Uterus (tissue), 4 donors: Measurements from ENCODE around the gene FAM151A. TPM values are rescaled to one million over a fixed set of nuclear protein-coding genes. Genes with fewer than 3 reads are reported as not detected.

Experiments
- DNase-seq, 2 donors: peaks; one replicate each; pipeline ENCODE4 v3.0.0-alpha.2; 2019 to 2020
- H3K27ac ChIP-seq, 2 donors: fragments of 200-600 bp; sonication (generic); 1 replicate in 1 of 2; 2 replicates in 1 of 2; pipeline ENCODE4 v1.5.1; 2016 to 2018
- H3K27me3 ChIP-seq, 2 donors: fragments of 200-600 bp; sonication (generic); one replicate each; pipeline ENCODE4 v1.5.1; 2018 to 2019; ENCODE audit warnings: control low read depth in 1 of 2
- H3K36me3 ChIP-seq, 2 donors: fragments of 200-600 bp; sonication (generic); one replicate each; pipeline ENCODE4 v1.5.1; 2019; ENCODE audit warnings: control low read depth in 1 of 2
- H3K4me1 ChIP-seq, 2 donors: fragments of 200-600 bp; sonication (generic); one replicate each; pipeline ENCODE4 v1.5.1; 2018 to 2019; ENCODE audit warnings: control low read depth in 1 of 2
- H3K4me3 ChIP-seq, 2 donors: fragments of 200-600 bp; sonication (generic); 1 replicate in 1 of 2; 2 replicates in 1 of 2; pipeline ENCODE4 v1.5.1; 2018 to 2019; ENCODE audit warnings: mild to moderate bottlenecking in 1 of 2
- H3K9me3 ChIP-seq, 2 donors: fragments of 200-600 bp; sonication (generic); one replicate each; pipeline ENCODE4 v1.5.1; 2019; ENCODE audit warnings: control low read depth in 1 of 2
- POLR2A ChIP-seq, 2 donors: fragments of 450-650 bp; IDR thresholded peaks; one replicate each; pipeline ENCODE4 v1.6.1; 2016; ENCODE audit warnings: antibody characterized with exemption in 2 of 2, mild to moderate bottlenecking in 1 of 2, moderate library complexity in 1 of 2
- intact Hi-C: fragments of 100-400 bp; cut with DNase I; formaldehyde crosslinking; loops from one replicate; pipeline ENCODE4 v1.15.1; 2023; ENCODE audit warnings: low total_unique reads
- total RNA-seq, 4 donors: library from RNA; depleted of rRNA in 3 of 4; stranded (reverse); fragments of >200 nt in 3 of 4; gene quantifications; one replicate each; pipeline versions ENCODE4 v1.1.0 to v1.2.4, GENCODE V29; 2014 to 2023
- TF ChIP-seq, protein P1 (sequence below), 4 experiments: fragments of 200-600 bp in 2 of 4; fragments of 450-650 bp in 2 of 4; sonication (generic) in 2 of 4; IDR thresholded peaks; one replicate each; pipeline ENCODE4 v1.5.1; 2016 to 2019; ENCODE audit warnings: antibody characterized with exemption in 4 of 4, mild to moderate bottlenecking in 2 of 4, moderate library complexity in 1 of 4
- donor health status: DM: yes; HTN: yes; CAD: no.

FAM151A gene
- total RNA-seq, 4 donors from 2014 or later = not detected

DNA sequence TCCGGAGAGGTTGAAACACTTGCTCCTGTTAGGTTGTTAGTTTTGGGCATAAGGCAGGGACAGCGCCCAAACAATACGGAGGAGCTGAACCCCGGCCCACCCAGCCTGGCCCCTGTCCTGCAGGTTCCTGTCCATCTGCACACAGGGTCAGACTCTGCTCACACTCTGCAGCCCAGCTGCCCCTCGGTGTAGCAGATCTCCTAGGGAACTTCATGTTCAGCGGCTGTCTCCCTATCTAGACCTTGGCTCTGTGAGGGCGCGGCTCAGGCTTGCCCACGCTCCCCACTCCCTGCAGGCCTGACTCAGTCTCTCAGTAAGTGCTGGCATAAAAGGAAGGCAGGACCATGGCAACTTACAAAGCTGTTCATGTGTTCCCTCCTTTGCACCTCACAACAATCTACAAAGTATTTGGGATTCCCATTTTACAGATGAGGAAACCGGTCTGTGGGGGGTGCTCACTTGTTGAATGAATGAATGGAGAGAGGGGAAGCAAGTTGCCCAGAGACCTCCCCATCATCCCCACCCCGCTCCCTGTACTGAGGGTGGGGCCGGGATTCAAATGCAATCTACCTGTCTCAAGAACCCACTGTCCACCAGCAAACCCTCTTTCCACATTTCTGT, 49.1 kb downstream of the FAM151A start:
- Histone ChIP-seq H3K36me3 (no peaks in the 10 kb centered on the region), H3K27ac (no peak overlapping the region), H3K4me3 (no peak overlapping the region), H3K27me3 (no peaks in the 10 kb centered on the region), H3K4me1 (no peaks in the 10 kb centered on the region), H3K9me3 (no peaks in the 10 kb centered on the region)
- TF ChIP-seq, protein P1, sequence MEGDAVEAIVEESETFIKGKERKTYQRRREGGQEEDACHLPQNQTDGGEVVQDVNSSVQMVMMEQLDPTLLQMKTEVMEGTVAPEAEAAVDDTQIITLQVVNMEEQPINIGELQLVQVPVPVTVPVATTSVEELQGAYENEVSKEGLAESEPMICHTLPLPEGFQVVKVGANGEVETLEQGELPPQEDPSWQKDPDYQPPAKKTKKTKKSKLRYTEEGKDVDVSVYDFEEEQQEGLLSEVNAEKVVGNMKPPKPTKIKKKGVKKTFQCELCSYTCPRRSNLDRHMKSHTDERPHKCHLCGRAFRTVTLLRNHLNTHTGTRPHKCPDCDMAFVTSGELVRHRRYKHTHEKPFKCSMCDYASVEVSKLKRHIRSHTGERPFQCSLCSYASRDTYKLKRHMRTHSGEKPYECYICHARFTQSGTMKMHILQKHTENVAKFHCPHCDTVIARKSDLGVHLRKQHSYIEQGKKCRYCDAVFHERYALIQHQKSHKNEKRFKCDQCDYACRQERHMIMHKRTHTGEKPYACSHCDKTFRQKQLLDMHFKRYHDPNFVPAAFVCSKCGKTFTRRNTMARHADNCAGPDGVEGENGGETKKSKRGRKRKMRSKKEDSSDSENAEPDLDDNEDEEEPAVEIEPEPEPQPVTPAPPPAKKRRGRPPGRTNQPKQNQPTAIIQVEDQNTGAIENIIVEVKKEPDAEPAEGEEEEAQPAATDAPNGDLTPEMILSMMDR (IDR thresholded peaks at IDR 0.05) = no peak
- TF ChIP-seq POLR2A (IDR thresholded peaks at IDR 0.05) = no peak
- intact Hi-C loops = no loop called here
- DNase-seq = no peak

DNA sequence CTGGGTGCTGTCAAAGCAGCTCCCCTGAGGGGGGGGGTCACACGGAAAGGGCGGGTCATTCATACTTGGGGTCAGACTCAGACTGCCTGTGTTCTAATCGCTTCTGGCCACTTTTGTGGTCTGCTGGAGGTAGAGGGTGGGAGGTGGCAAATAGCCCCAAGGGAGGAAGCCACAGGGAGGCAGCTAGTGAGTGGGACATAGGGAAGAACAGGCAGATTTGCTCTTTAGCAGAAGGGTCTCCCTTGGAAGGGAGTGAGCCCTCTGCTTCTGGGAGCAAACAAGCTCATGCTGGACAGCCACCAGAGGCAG, 50.8 kb downstream of the FAM151A start:
- H3K27ac ChIP-seq = no peak overlapping the region
- TF ChIP-seq, protein P1 (IDR thresholded peaks at IDR 0.05) = no peak
- TF ChIP-seq POLR2A (IDR thresholded peaks at IDR 0.05) = no peak

DNA sequence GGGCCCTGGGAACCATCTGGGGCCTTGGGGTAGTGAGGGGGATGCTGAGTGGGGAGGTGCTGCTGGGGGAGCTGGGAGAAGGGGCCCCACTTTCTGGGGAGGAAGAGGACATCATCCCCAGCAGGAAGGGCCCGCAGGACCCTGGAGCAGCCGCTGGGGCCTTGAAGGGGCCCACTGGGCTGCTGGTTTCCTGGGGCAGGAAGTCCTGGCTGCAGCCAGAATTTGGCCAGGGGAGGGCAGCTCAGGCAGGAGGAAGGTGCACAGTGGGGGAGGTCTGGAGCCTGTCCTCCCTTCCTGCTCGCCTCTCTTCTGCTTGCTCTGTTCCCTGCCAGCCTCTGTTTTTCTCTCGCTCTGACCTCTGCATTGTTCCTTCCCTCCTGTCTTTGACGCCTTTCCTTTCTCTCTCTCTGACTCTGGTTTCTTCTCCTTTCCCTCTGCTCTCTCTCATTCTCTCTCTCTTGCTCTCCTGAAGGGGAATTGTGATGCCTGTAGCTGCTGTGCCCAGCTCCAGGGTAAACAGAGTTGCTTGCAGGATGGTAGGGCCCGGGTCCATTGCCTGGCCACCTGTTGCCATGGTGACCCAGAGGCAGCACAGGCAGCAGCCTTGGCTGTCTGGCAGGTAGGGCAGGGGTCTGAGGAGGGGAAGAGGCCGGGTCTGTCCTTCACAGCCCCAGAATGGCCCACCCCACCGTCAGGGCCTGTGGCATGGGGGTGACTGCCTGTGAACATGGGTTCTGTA, 51.4 kb downstream of the FAM151A start:
- intact Hi-C loops = no loop called here
- Histone ChIP-seq H3K4me3 (no peak overlapping the region), H3K27me3 (no peaks in the 10 kb centered on the region), H3K36me3 (no peaks in the 10 kb centered on the region), H3K4me1 (no peaks in the 10 kb centered on the region), H3K27ac (peak overlapping the region in 1 of 2 donors; percentile 39), H3K9me3 (no peaks in the 10 kb centered on the region)
- TF ChIP-seq POLR2A (IDR thresholded peaks at IDR 0.05) = no peak
- TF ChIP-seq, protein P1 (IDR thresholded peaks at IDR 0.05) = no peak
- no peak for DNase-seq

More for the DNA sequence above, 50.8 kb downstream of the FAM151A start:
- H3K9me3 ChIP-seq = no peaks in the 10 kb centered on the region
- no peaks in the 10 kb centered on the region for H3K36me3 ChIP-seq
- no peak for DNase-seq
- no peaks in the 10 kb centered on the region for H3K4me1 ChIP-seq
- H3K27me3 ChIP-seq = no peaks in the 10 kb centered on the region
- H3K4me3 ChIP-seq = no peak overlapping the region
- intact Hi-C loops = no loop called here

DNA sequence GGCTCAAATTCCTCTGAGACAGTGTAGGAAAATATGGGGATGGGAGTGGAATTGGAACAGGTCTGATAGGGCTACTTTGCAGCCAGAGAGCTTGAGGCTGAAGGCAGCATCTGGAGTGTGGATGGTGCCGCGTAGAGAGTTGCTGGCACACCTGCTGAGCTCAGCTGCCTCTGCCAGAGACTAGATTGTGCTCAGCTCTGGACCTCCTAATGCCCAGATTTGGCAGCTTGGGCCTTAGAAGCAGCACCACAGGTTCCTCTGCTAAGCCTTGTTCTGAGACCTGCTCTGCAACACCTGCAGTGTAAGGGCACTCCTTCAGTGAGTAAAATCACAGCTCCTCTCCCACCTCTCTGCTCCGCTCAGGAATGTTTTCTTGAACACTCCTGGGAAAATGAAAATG, 52.0 kb downstream of the FAM151A start:
- H3K27ac ChIP-seq = no peak overlapping the region
- no peaks in the 10 kb centered on the region for H3K27me3 ChIP-seq
- H3K9me3 ChIP-seq = no peaks in the 10 kb centered on the region
- H3K4me3 ChIP-seq = no peak overlapping the region
- DNase-seq = no peak
- intact Hi-C loops = no loop called here
- TF ChIP-seq POLR2A (IDR thresholded peaks at IDR 0.05) = no peak
- TF ChIP-seq, protein P1 (IDR thresholded peaks at IDR 0.05) = no peak
- no peaks in the 10 kb centered on the region for H3K36me3 ChIP-seq
- H3K4me1 ChIP-seq = no peaks in the 10 kb centered on the region

DNA sequence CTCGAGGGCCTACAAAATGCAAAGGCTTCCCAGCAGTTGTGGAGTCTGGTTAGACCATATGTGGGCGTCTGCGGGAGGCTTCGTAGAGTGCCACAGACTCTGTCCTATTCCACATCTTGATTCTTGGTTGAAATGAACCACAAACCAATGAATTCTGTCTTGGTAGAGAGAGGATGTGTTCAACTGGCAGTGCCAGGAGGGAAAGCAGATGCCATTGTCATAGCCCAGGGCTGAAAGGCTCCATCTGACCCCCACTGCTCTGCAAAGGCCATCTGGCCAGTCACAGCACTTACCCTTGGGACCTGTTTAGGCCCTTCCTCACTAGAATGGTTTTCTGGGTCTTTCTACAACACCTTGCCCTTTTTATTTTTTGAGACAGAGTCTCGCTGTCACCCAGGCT, 53.2 kb downstream of the FAM151A start:
- H3K27ac ChIP-seq = no peak overlapping the region
- no peak for DNase-seq
- no peaks in the 10 kb centered on the region for H3K4me1 ChIP-seq
- no peaks in the 10 kb centered on the region for H3K9me3 ChIP-seq
- no peaks in the 10 kb centered on the region for H3K36me3 ChIP-seq
- no peak for TF ChIP-seq POLR2A (IDR thresholded peaks at IDR 0.05)
- TF ChIP-seq, protein P1 (IDR thresholded peaks at IDR 0.05) = no peak
- H3K4me3 ChIP-seq = no peak overlapping the region
- H3K27me3 ChIP-seq = no peaks in the 10 kb centered on the region
- intact Hi-C loops = no loop called here
